Adrenal gland (tissue), 12 donors: ENCODE measurements around the gene TMEM258. TPM values are rescaled to one million over a fixed set of nuclear protein-coding genes. Genes with fewer than 3 reads are reported as not detected.

Source experiments
- DNase-seq, 7 donors: peaks; one replicate each; pipeline ENCODE4 v3.0.0-alpha.2; 2019 to 2020
- H3K27ac ChIP-seq, 5 donors: fragments of 200-600 bp; sonication (generic) in 4 of 5; 1 replicate in 3 of 5; 2 replicates in 2 of 5; pipeline versions ENCODE4 v1.5.1 to v1.8.0; 2016 to 2020; ENCODE audit warnings: mild to moderate bottlenecking in 1 of 5
- H3K27me3 ChIP-seq: fragments of 200-600 bp; 2 replicates; pipeline ENCODE4 v1.8.0; 2021
- H3K36me3 ChIP-seq, 2 donors: fragments of 200-600 bp; replicated peaks in 1 of 2; 1 replicate in 1 of 2; 2 replicates in 1 of 2; pipeline versions ENCODE4 v1.5.1 to v1.8.0; 2018 to 2022
- H3K4me1 ChIP-seq, 2 donors: fragments of 200-600 bp; replicated peaks in 1 of 2; 1 replicate in 1 of 2; 2 replicates in 1 of 2; pipeline versions ENCODE4 v1.5.1 to v1.8.0; 2018 to 2021
- H3K4me3 ChIP-seq, 4 donors: fragments of 200-600 bp; sonication (generic) in 3 of 4; one replicate each; pipeline ENCODE4 v1.5.1; 2016 to 2018
- H3K9me3 ChIP-seq, 3 donors: fragments of 200-600 bp; sonication (generic) in 1 of 3; replicated peaks in 1 of 3; 1 replicate in 2 of 3; 2 replicates in 1 of 3; pipeline versions ENCODE4 v1.5.1 to v1.8.0; 2016 to 2021
- CTCF ChIP-seq, 6 experiments: fragments of 450-650 bp in 4 of 6; fragments of 200-600 bp in 2 of 6; sonication (generic) in 1 of 6; IDR thresholded peaks; 1 replicate in 5 of 6; 2 replicates in 1 of 6; pipeline versions ENCODE4 v1.5.1 to v1.8.0; 2016 to 2021; ENCODE audit warnings: antibody characterized with exemption in 6 of 6, mild to moderate bottlenecking in 2 of 6, moderate library complexity in 1 of 6
- POLR2A ChIP-seq, 2 donors: fragments of 450-650 bp; IDR thresholded peaks; one replicate each; pipeline ENCODE4 v1.6.1; 2017; ENCODE audit warnings: antibody characterized with exemption in 2 of 2, mild to moderate bottlenecking in 2 of 2, moderate library complexity in 1 of 2
- WGBS, 4 donors: extraction: QIAGEN DNeasy Blood & Tissue Kit in 2 of 4; methylation state at CpG; one replicate each; pipeline versions ENCODE4 v1.1.5 to v1.1.7; 2013 to 2017; 5-methylcytosine and 5-hydroxymethylcytosine counted together
- intact Hi-C, 2 donors: fragments of 100-400 bp; cut with DNase I; formaldehyde crosslinking; loops; one replicate each; pipeline versions ENCODE4 v1.14.1 to v1.15.0; 2022 to 2023
- polyA plus RNA-seq, 3 donors: library from polyadenylated mRNA; stranded (reverse); fragments of 200-250 nt in 2 of 3; fragments of 350-450 nt in 1 of 3; fragmentation: Illumina TruSeq in 1 of 3; extraction: RNeasy Lipid Tissue Mini Kit (QIAGEN cat#74804) in 1 of 3; gene quantifications; one replicate each; pipeline ENCODE4 v1.2.3, GENCODE V29; 2013 to 2014
- total RNA-seq, 9 donors: library from RNA; depleted of rRNA in 4 of 9; stranded (reverse); fragments of >200 nt in 4 of 9; fragments of 120-200 nt in 1 of 9; fragmentation: NEBNext Ultra II Directional in 1 of 9; extraction: Animal tissue kit (Norgen Biotek cat#: 25700) in 1 of 9; gene quantifications; one replicate each; pipeline versions ENCODE4 v1.1.0 to v1.2.4, GENCODE V29; 2013 to 2023
- donor health status: healthy with polysubstance abuse.
- donor health status: Bipolar disorder and iron deficiency.
- donor health status: DM: yes; HTN: yes; CAD: no.
- donor health status: DM: no; HTN: no; CAD: no.
- donor health status: DM: no; HTN: no; CAD: no.
- donor health status: DM: yes; HTN: yes; CAD: no.

The TMEM258 gene
- total and polyA plus RNA-seq, 12 donors = 22.8 to 215 (median 139) TPM

DNA sequence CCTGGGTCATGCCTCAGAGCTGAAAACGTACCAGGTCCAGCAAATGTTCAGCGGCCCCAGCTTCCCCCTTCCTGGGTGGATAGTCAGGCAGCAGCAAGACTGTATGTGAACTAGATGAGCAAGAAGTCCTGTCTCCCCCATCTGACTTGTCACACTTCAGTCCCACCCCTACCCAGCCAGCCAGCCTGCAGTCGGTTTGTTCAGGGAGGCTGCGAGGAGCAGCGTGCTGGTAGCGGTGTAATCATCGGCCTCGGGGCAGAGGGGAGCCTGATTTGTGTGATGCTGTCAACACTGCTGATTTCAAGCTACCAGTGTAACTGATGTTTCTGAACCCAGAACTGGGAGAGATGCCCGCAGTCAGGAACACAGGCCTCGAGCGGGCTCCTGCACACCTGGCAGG lies 9.6 kb downstream of the TMEM258 start:
- Histone ChIP-seq H3K4me3 (no peak overlapping the region), H3K27ac (no peak overlapping the region), H3K27me3 (no peaks in the 10 kb centered on the region), H3K9me3 (no peaks in the 10 kb centered on the region), H3K36me3 (peaks cover 0 to 28% of the 10 kb centered on the region in 2 donors), H3K4me1 (peaks cover 0 to under 1% of the 10 kb centered on the region in 2 donors)
- 81 to 96% (median 87%) methylated on average over 8 to 11 of the region's 11 CpGs for WGBS, 4 donors
- no peak for DNase-seq
- TF ChIP-seq POLR2A (IDR thresholded peaks at IDR 0.05) (no peak), CTCF (IDR thresholded peaks at IDR 0.05) (no peak)
- intact Hi-C loops = loop anchor here in 1 of 2 donors (10.0 kb wide), 2 partner anchors 172 to 332 kb away; partner anchors contain the start of gene BEST1

DNA sequence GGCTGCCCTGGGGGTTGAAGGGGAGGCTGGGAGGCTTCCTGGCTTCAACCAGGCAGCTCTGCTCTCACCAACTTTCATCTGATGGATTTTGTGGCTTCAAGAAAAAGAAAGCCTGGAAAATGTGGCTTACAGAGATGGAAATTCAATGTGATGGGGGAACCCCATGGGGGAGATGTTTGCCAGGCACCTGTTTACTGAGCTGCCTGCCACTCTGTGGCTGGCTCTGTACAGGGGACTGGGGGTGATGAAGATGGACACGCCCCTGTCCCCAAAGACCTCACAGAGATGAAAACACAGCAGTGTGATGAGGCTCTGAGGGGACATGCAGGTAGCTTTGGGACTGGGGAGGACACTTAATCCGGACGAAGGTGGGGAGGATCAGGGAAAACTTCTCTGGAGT lies 10.1 kb downstream of the TMEM258 start:
- intact Hi-C loops = loop anchor here in 1 of 2 donors (10.0 kb wide), 2 partner anchors 173 to 333 kb away; partner anchors contain the start of gene BEST1
- Histone ChIP-seq H3K4me1 (peaks cover 0 to 6% of the 10 kb centered on the region in 2 donors), H3K4me3 (no peak overlapping the region), H3K9me3 (no peaks in the 10 kb centered on the region), H3K27ac (no peak overlapping the region), H3K27me3 (no peaks in the 10 kb centered on the region), H3K36me3 (peaks cover 0 to 23% of the 10 kb centered on the region in 2 donors)
- TF ChIP-seq CTCF (IDR thresholded peaks at IDR 0.05) (no peak), POLR2A (IDR thresholded peaks at IDR 0.05) (no peak)
- 86 to 95% (median 90%) methylated on average over 3 of the region's 3 CpGs for WGBS, 4 donors
- no peak for DNase-seq

GRCh38 chr11:61781585-61781984 lies 10.8 kb downstream of the TMEM258 start:
- H3K4me3 ChIP-seq = no peak overlapping the region
- WGBS, 4 donors = 69 to 92% (median 91%) methylated on average over 2 to 5 of the region's 5 CpGs; no CpG with 5 or more reads in 1 of the 4 donors
- DNase-seq = no peak
- no peaks in the 10 kb centered on the region for H3K9me3 ChIP-seq
- no peaks in the 10 kb centered on the region for H3K27me3 ChIP-seq
- intact Hi-C loops = loop anchor here in 1 of 2 donors (10.0 kb wide), 2 partner anchors 173 to 333 kb away; partner anchors contain the start of gene BEST1
- no peak overlapping the region for H3K27ac ChIP-seq
- H3K4me1 ChIP-seq = peaks cover 0 to 11% of the 10 kb centered on the region in 2 donors
- TF ChIP-seq CTCF (IDR thresholded peaks at IDR 0.05) = no peak
- no peak for TF ChIP-seq POLR2A (IDR thresholded peaks at IDR 0.05)
- H3K36me3 ChIP-seq = peaks cover 0 to 16% of the 10 kb centered on the region in 2 donors

GRCh38 chr11:61780581-61781162 lies 11.7 kb downstream of the TMEM258 start:
- peaks cover 0 to 11% of the 10 kb centered on the region in 2 donors for H3K4me1 ChIP-seq
- intact Hi-C loops = loop anchor here in 1 of 2 donors (10.0 kb wide), 2 partner anchors 174 to 334 kb away; partner anchors contain the start of gene BEST1
- H3K27ac ChIP-seq = no peak overlapping the region
- no peak for DNase-seq
- WGBS, 4 donors = 80 to 96% (median 82%) methylated on average over 4 to 9 of the region's 9 CpGs
- H3K4me3 ChIP-seq = no peak overlapping the region
- peaks cover 0 to 7% of the 10 kb centered on the region in 2 donors for H3K36me3 ChIP-seq
- H3K9me3 ChIP-seq = no peaks in the 10 kb centered on the region
- TF ChIP-seq POLR2A (IDR thresholded peaks at IDR 0.05) = no peak
- no peak for TF ChIP-seq CTCF (IDR thresholded peaks at IDR 0.05)
- no peaks in the 10 kb centered on the region for H3K27me3 ChIP-seq
